Astrocyte of the spinal cord (primary cell): ENCODE data around the gene YLPM1.

Source experiments
- DNase-seq: peaks from one replicate; pipeline ENCODE4 v3.0.0; 2011; ENCODE audit warnings: low read depth, low spot score
- H3K4me3 ChIP-seq: 2 replicates; pipeline ENCODE4 v1.5.1; 2011; ENCODE audit warnings: low read depth, mild to moderate bottlenecking, low read length, moderate library complexity
- CTCF ChIP-seq: IDR thresholded peaks from 2 replicates; pipeline ENCODE4 v1.5.1; 2012; ENCODE audit warnings: low read depth, mild to moderate bottlenecking, low read length, inconsistent platforms
- in situ Hi-C: cut with HindIII; loops from 2 replicates; pipeline ENCODE4 v1.10.0; 2017; ENCODE audit warnings: low sequenced_read_pairs

YLPM1 gene

GRCh38 chr14:74871819-74872218, 108.7 kb downstream of the YLPM1 start:
- in situ Hi-C loops, result no loop called here
- no peak overlapping the region for H3K4me3 ChIP-seq
- no peak for DNase-seq
- no peak for TF ChIP-seq CTCF

- DNase-seq, result no peak
- in situ Hi-C loops, result no loop called here
- no peak for TF ChIP-seq CTCF
- no peak overlapping the region for H3K4me3 ChIP-seq
Measured at GRCh38 chr14:74875204-74875603, 112.1 kb downstream of the YLPM1 start.

GRCh38 chr14:74875941-74876913, 113.1 kb downstream of the YLPM1 start, which contains the start of gene PROX2:
Gene PROX2, minus strand, starts transcription at chr14:74876145. Its CDS starts 12,311 bp downstream, at chr14:74863834.
- no peak for TF ChIP-seq CTCF
- no peak within 1 kb of the TSS for H3K4me3 ChIP-seq
- no peak for DNase-seq
- in situ Hi-C loops, result no loop called here

- no peak for DNase-seq
- no peak overlapping the region for H3K4me3 ChIP-seq
- in situ Hi-C loops, result no loop called here
- no peak for TF ChIP-seq CTCF
Measured at GRCh38 chr14:74879427-74880182, 116.5 kb downstream of the YLPM1 start.

GRCh38 chr14:74881431-74882102, 118.5 kb downstream of the YLPM1 start, which contains the start of gene DLST:
Gene DLST, plus strand, starts transcription at chr14:74881916. Its CDS starts 38 bp downstream, at chr14:74881954.
- in situ Hi-C loops, result no loop called here
- peak within 1 kb of the TSS; percentile 92 for H3K4me3 ChIP-seq
- peak; percentile 88 for DNase-seq
- TF ChIP-seq CTCF, result no peak
